GM08714 (cell line): Measurements from ENCODE around the gene JAGN1.
"Not testable (repeated sequence)": the region's sequence is repeated elsewhere in the genome, so short reads cannot be mapped to it uniquely, and the experiment has no call there.

Experiments
- H3K4me3 ChIP-seq: fragments of 200-500 bp; sonication (Bioruptor generic); 2 replicates; pipeline ENCODE4 v1.5.1; 2014; ENCODE audit warnings: mild to moderate bottlenecking, low read length, inconsistent platforms
- ZNF274 ChIP-seq: IDR thresholded peaks from 2 replicates; pipeline ENCODE4 v1.6.1; 2012; ENCODE audit warnings: mild to moderate bottlenecking, low read depth, low read length

Gene JAGN1

DNA sequence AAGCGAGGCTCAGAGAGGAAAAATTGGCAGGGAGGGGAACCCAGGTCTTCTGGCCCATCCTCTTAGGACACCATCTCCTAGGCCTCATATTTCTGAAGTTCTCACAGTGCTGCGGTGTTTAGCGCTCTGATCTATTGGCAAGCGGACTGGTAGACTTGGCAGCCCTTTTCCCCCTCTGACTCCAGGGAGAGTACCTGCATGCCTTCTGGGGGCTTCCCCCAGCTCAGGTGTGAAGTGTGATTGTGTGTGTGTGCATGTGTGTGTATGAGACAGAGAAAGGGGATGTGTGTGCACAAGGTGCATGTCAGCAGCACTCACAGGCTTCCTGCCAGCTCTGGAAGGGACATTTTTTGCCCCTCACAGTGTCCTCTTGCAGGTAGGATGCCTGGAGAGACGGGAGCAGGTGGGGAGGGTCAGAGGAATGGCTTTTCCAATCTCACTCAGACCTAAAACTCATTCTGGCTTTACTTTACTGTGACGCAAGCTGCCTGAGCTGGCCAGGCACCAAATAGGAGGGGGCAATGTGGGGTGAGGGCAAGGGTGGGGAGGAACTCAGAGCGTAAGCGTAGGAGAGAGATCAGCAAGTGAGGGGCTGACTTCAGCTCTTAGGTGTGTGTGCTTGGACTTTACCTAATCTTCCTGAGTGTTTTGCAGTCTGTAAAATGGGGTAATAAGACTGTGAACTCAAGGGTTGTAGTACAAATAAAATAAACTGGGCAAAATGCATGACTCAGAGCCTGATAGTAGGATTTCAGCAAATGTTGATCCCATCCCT is 8.2 kb downstream of the JAGN1 start:
- TF ChIP-seq ZNF274, result no peak
- no peak overlapping the region for H3K4me3 ChIP-seq

DNA sequence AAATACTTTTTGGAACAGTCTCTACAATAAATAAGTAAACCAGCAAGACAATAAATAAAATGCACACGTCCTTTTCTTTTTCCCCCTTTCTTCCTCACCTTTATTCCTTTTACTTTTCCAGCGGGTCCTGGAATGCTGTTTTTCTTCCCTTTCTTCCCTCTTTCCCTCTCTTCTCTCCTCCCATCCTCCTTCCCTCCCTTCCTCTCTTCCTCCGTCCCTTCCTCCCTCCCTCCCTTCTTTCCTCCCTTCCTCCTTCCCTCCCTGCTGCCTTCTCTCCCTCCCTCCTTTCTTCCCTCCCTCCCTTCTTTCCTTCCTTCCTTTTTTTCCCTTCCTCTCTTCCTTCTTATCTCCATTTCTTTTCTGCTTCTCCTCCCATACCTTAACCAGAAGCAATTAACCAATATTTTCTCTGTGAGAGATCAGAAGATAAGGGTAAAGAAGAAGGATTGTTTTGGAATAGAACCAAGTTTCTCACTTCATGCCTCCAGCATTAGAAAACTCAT is 8.9 kb downstream of the JAGN1 start:
- TF ChIP-seq ZNF274, result no peak
- H3K4me3 ChIP-seq, result no peak overlapping the region

GRCh38 chr3:9900965-9901415 is 10.6 kb downstream of the JAGN1 start:
- H3K4me3 ChIP-seq, result not testable (repeated sequence)

DNA sequence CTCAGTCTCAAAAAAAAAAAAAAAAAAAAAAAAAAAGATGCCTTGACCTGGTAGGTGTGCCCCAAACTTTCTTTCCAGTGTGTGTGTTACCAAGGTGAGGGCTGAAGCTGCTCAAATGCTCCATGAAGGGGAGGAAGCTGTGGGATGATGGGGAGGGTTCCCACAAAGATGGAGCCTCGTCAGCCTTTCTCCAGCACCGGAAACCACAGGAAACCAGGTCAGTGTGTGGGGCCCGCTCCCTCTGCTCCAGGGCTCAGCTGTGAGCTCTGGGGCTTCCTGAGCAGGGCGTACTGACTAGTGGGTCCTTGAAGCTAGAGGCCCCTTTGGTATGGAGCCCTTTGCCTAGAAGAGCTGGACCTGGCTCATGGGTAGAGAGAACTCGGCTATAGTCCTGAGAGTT is 11.6 kb downstream of the JAGN1 start:
- no peak for TF ChIP-seq ZNF274
- no peak overlapping the region for H3K4me3 ChIP-seq

GRCh38 chr3:9902372-9903237 is 12.2 kb downstream of the JAGN1 start, which contains the start of gene IL17RE:
Gene IL17RE, plus strand, starts transcription at chr3:9902848. Its CDS starts 85 bp downstream, at chr3:9902933.
- no peak for TF ChIP-seq ZNF274
- H3K4me3 ChIP-seq, result no peak within 1 kb of the TSS

DNA sequence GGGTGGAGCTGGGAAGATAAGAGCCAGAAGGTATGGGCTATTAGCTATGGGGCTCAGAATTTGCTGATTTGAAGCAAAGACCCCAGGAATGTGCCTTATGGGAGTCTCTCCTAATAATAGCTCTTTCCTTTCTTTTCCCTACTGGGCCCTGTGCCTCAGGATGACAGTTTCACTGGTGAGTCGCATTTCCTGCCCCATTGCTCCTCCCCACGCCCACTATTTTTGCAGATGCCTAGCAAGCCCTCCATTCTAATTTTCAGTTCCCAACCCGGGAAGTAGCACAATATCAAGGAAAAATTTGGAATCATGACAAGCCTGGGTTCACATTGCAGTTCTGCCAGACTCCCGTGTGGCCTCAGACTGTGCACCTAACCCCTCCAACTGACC is 12.8 kb downstream of the JAGN1 start:
- TF ChIP-seq ZNF274, result no peak
- no peak overlapping the region for H3K4me3 ChIP-seq

DNA sequence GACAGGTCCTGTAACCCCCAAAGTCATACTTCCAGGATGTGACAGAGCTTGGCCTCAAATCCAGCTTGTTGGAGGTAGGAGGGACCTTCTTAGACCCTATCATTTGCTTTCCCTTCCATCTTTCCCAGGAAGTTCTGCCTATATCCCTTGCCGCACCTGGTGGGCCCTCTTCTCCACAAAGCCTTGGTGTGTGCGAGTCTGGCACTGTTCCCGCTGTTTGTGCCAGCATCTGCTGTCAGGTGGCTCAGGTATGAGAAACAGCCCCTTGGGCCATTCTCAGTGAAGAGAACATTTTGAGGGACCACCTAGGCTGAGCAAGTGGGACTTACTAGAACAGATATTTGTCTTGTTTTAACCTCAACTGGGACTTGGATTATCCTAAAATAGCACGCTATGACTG is 13.5 kb downstream of the JAGN1 start:
- H3K4me3 ChIP-seq, result no peak overlapping the region

GRCh38 chr3:9906480-9906879 is 16.1 kb downstream of the JAGN1 start:
- TF ChIP-seq ZNF274, result no peak
- no peak overlapping the region for H3K4me3 ChIP-seq

More for the DNA sequence above, 13.5 kb downstream of the JAGN1 start:
- no peak for TF ChIP-seq ZNF274

DNA sequence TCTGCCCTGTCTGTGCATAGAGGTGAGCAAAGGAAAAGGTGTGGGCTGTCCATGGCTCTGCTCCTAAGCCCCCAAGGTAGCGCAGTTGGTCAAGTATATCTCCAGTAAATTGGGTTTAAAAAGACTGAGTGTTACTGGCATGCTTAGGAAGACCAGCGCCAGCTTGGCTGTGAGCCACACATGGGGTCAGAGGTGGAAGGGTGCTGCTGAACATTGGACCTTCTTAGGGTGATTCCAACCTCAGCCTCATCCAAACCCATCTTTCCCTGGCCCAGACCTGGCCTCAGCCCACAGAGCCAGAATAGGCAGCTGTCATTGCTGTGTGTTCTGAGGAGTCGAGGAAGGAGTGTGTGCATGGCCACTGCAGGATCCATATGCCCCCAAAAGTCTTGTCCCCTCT is 17.9 kb downstream of the JAGN1 start:
- no peak overlapping the region for H3K4me3 ChIP-seq

DNA sequence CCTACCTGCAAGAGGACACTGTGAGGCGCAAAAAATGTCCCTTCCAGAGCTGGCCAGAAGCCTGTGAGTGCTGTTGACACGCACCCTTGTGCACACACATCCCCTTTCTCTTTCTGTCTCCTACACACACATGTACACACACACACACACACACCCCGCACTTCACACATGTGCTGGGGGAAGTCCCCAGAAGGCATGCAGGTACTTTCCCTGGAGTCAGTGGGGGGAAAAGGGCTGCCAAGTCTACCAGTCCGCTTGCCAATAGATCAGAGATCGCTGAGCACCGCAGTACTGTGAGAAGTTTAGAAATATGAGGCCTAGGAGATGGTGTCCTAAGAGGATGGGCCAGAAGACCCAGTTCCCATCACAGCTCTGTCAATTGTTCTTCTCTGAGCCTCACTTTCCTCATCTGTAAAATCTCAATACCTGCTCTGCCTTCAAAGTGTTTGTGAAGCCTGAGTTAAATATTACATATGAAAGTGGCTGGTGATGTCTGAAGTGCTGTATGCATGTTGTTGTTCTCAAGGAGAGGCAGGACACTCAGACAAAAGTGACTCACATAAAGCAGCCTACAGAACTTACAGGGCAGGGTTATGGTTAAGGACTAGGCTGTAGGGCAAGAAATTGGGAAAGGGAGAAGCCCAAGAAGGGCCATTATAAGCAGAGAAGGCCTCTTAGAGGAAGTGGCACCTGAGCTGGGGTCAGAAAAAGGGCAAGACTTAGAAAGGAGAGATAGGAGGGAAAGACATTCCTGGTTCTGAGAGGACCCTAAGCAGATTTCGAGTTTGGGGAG is 19.0 kb downstream of the JAGN1 start:
- no peak for TF ChIP-seq ZNF274
- no peak overlapping the region for H3K4me3 ChIP-seq

More for the DNA sequence above, 17.9 kb downstream of the JAGN1 start:
- TF ChIP-seq ZNF274, result no peak

DNA sequence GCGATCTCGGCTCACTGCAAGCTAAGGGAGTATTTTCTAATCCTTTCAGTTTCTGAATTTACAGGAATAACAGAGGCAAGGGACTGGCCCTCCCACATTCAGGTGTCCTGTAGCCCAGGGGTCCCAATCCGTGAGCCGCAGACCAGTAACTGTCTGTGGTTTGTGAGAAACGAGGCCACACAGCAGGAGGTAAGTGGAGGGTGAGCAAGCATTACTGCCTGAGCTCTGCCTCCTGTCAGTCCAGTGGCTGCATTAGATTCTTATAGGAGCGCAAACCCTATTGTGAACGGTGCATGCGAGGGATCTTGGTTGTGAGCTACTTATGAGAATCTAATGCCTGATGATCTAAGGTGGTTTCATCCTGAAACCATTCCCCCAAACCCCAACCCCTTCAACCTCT is 21.5 kb downstream of the JAGN1 start:
- TF ChIP-seq ZNF274, result no peak
- no peak overlapping the region for H3K4me3 ChIP-seq

- no peak for TF ChIP-seq ZNF274
- H3K4me3 ChIP-seq, result no peak overlapping the region
These were observed 22.0 kb downstream of the JAGN1 start for GRCh38 chr3:9912294-9912935.

DNA sequence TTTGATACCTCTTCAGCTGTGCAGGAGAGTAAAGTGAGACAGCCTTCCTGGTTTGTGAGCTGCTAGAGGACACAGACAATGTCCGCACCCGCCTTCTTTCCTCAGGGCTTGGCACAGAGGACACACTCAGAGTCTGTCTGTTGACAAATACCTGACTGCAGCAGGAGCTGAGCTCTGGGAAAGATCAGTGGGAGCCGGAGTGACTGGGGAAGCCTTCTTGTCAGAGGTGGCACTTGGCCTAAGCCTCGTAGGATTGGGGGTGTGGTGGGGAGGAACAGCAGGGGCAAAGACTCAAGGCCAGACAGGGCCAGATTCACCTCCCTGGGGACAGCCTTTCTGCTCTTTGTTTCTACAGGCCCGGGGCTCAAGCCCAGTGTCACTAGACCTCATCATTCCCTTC is 23.2 kb downstream of the JAGN1 start:
- H3K4me3 ChIP-seq, result no peak overlapping the region
- TF ChIP-seq ZNF274, result no peak

DNA sequence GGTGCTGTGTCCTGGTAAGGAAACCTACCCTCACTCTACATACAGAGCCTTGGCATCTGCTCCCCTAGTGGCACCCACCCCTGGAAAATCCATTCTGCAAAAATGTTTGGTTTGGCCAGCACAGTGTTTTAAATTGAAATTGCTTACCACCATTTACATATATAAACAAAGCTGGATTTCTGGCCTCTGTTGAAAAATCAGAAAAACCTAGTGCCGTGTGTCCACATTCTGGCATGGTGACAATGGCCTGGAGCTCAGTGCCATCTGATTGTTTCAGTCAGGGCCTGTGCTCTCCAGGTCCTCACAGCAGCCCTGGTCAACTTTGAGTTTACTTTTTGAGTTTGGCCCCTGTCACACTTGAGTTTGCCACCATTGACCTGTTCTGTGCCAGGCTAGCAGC is 23.6 kb downstream of the JAGN1 start:
- H3K4me3 ChIP-seq, result no peak overlapping the region
- no peak for TF ChIP-seq ZNF274
